Measurements from ENCODE around the gene RNU2-1. TPM values are rescaled to one million over a fixed set of nuclear protein-coding genes. Genes with fewer than 3 reads are reported as not detected.
"Not testable (repeated sequence)": the region's sequence is repeated elsewhere in the genome, so short reads cannot be mapped to it uniquely, and the experiment has no call there.

Gene RNU2-1
- total RNA-seq, result not detected
- not detected for polyA plus RNA-seq (ENCODE audit: insufficient read depth, low read depth, low replicate concordance)
- long read RNA-seq, donor 1, partial matches to known transcripts, result 0 of 4 reads
- long read RNA-seq, donor 1, other reads (novel, unspliced or antisense), result 0 of 4 reads
- long read RNA-seq, donor 2, result 0 reads

DNA sequence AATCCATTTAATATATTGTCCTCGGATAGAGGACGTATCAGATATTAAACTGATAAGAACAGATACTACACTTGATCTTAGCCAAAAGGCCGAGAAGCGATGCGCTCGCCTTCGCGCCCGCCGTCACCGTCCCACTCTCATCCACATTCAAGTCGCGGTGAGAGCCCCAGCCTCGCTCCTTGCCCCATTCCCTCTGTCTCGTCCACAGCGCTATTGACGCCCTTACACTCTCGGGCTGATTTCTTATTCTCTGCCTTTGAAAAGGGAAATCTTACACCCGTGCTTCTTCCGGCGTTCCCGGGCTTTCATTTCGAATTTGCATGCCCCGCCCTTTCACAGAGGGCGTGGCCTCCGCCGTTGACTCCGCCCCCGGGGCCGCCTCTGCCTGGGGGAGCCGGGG lies at the start of gene RNU2-1:
TSS of gene RNU2-1 (minus strand) at position 101 of the 400 bp plus-strand sequence.
- H3K4me1 ChIP-seq; H3K9me3 ChIP-seq; intact Hi-C loops (cut with DNase I; ENCODE audit: low total_unique reads); H3K27ac ChIP-seq; H3K27me3 ChIP-seq; H3K36me3 ChIP-seq (ENCODE audit: low read depth, missing control alignments); DNase-seq; H3K4me3 ChIP-seq: not testable (repeated sequence)
- no CpG with 5 or more reads among the region's 31 CpGs for WGBS, 2 donors

DNA sequence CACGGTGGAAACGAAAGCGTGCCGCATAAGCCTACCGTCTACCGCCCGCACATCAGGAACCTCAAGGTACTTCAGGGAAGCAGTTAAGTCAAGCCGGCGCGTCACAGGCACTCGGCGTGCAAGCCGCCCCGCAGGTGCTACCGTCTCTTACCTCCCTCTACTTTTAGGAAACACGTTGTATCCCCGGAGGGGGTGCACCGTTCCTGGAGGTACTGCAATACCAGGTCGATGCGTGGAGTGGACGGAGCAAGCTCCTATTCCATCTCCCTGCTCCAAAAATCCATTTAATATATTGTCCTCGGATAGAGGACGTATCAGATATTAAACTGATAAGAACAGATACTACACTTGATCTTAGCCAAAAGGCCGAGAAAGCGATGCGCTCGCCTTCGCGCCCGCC lies 39.1 kb upstream of the RNU2-1 start:
- H3K4me1 ChIP-seq; intact Hi-C loops (cut with DNase I; ENCODE audit: low total_unique reads); H3K9me3 ChIP-seq; H3K4me3 ChIP-seq; H3K36me3 ChIP-seq (ENCODE audit: low read depth, missing control alignments); H3K27ac ChIP-seq; DNase-seq; H3K27me3 ChIP-seq: not testable (repeated sequence)
- WGBS, 2 donors, result no CpG with 5 or more reads among the region's 30 CpGs

- H3K9me3 ChIP-seq; DNase-seq; H3K27me3 ChIP-seq; H3K36me3 ChIP-seq (ENCODE audit: low read depth, missing control alignments); H3K4me3 ChIP-seq; intact Hi-C loops (cut with DNase I; ENCODE audit: low total_unique reads); H3K4me1 ChIP-seq; H3K27ac ChIP-seq: not testable (repeated sequence)
- no CpG with 5 or more reads among the region's 12 CpGs for WGBS, 2 donors
Measured at GRCh38 chr17:43272483-43272882, 38.7 kb upstream of the RNU2-1 start.

DNA sequence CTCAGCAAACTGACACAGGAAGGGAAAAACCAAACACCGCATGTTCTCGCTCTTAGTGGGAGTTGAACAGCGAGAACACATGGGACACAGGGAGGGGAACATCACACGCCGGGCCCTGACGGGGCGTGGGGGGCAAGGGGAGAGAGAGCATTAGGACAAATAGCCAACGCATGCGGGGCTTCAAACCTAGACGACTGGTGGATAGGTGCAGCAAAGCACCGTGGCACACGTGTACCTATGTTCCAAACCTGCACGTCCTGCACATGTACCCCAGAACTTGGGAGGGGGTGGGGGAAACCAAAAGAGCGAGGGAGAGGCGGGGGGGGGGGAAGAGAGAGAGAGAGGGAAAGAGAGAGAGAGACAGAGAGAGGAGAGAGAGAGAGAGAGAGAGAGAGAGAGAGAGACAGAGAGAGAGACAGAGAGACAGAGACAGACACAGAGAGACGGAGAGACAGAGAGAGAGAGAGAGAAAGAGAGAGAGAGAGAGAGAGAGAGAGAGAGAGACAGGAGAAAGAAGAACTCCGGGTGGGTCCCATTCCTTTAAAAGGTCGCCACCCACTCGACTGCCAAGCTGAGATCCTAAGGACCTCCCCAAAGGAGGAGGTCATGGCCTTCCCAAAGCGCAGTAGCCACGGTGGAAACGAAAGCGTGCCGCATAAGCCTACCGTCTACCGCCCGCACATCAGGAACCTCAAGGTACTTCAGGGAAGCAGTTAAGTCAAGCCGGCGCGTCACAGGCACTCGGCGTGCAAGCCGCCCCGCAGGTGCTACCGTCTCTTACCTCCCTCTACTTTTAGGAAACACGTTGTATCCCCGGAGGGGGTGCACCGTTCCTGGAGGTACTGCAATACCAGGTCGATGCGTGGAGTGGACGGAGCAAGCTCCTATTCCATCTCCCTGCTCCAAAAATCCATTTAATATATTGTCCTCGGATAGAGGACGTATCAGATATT lies 37.1 kb upstream of the RNU2-1 start:
- DNase-seq; H3K27me3 ChIP-seq; intact Hi-C loops (cut with DNase I; ENCODE audit: low total_unique reads); H3K4me3 ChIP-seq; H3K36me3 ChIP-seq (ENCODE audit: low read depth, missing control alignments); H3K4me1 ChIP-seq; H3K9me3 ChIP-seq; H3K27ac ChIP-seq: not testable (repeated sequence)
- WGBS, 2 donors, result no CpG with 5 or more reads among the region's 43 CpGs

DNA sequence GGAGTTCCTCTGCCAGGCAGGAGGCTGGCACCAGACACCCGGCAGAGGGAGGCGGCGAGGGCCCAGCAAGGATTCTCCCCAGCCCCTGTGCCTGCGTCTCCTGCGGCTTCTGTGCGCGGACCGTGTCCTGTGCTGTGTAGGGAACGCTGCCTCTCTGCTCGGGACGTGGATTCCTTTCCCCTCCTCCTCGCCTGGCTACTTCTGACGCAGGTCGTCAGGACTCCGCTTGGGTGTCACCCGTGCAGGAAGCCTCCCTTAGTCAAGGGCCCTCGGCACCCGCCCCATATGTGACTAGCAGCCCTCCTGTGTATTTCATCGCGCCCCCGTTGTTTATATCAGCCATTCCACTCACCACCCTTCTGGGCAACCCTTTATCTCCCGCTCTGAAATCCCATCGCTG lies 12.7 kb upstream of the RNU2-1 start:
- intact Hi-C loops (cut with DNase I; ENCODE audit: low total_unique reads); H3K4me1 ChIP-seq; H3K36me3 ChIP-seq (ENCODE audit: low read depth, missing control alignments); DNase-seq; H3K27me3 ChIP-seq; H3K9me3 ChIP-seq; H3K4me3 ChIP-seq: not testable (repeated sequence)
- peak overlapping the region in 1 of 2 donors; percentile 70 for H3K27ac ChIP-seq
- 9 to 14% methylated on average over 17 to 18 of the region's 23 CpGs for WGBS, 2 donors

- H3K9me3 ChIP-seq; DNase-seq; intact Hi-C loops (cut with DNase I; ENCODE audit: low total_unique reads); H3K27ac ChIP-seq; H3K4me3 ChIP-seq; H3K27me3 ChIP-seq; H3K4me1 ChIP-seq; H3K36me3 ChIP-seq (ENCODE audit: low read depth, missing control alignments): not testable (repeated sequence)
- WGBS, 2 donors, result no CpG with 5 or more reads among the region's 34 CpGs
Measured at GRCh38 chr17:43240596-43241352, 7.0 kb upstream of the RNU2-1 start.

DNA sequence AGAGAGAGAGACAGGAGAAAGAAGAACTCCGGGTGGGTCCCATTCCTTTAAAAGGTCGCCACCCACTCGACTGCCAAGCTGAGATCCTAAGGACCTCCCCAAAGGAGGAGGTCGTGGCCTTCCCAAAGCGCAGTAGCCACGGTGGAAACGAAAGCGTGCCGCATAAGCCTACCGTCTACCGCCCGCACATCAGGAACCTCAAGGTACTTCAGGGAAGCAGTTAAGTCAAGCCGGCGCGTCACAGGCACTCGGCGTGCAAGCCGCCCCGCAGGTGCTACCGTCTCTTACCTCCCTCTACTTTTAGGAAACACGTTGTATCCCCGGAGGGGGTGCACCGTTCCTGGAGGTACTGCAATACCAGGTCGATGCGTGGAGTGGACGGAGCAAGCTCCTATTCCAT lies 5.8 kb upstream of the RNU2-1 start:
- H3K36me3 ChIP-seq (ENCODE audit: low read depth, missing control alignments); H3K27ac ChIP-seq; H3K4me3 ChIP-seq; intact Hi-C loops (cut with DNase I; ENCODE audit: low total_unique reads); H3K27me3 ChIP-seq; DNase-seq; H3K4me1 ChIP-seq; H3K9me3 ChIP-seq: not testable (repeated sequence)
- no CpG with 5 or more reads among the region's 26 CpGs for WGBS, 2 donors

DNA sequence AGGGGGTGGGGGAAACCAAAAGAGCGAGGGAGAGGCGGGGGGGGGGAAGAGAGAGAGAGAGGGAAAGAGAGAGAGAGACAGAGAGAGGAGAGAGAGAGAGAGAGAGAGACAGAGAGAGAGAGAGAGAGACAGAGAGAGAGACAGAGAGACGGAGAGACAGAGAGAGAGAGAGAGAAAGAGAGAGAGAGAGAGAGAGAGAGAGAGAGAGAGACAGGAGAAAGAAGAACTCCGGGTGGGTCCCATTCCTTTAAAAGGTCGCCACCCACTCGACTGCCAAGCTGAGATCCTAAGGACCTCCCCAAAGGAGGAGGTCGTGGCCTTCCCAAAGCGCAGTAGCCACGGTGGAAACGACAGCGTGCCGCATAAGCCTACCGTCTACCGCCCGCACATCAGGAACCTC lies 514 bp downstream of the RNU2-1 start:
- DNase-seq; H3K36me3 ChIP-seq (ENCODE audit: low read depth, missing control alignments); intact Hi-C loops (cut with DNase I; ENCODE audit: low total_unique reads); H3K4me1 ChIP-seq; H3K27ac ChIP-seq; H3K4me3 ChIP-seq; H3K9me3 ChIP-seq; H3K27me3 ChIP-seq: not testable (repeated sequence)
- WGBS, 2 donors, result no CpG with 5 or more reads among the region's 15 CpGs

GRCh38 chr17:43232021-43232699 lies 1.6 kb downstream of the RNU2-1 start:
- peak; percentile 65 for DNase-seq
- 35 to 55% methylated on average over 4 to 23 of the region's 24 CpGs for WGBS, 2 donors
- H3K27ac ChIP-seq; H3K27me3 ChIP-seq; H3K36me3 ChIP-seq (ENCODE audit: low read depth, missing control alignments); H3K4me1 ChIP-seq; H3K4me3 ChIP-seq; intact Hi-C loops (cut with DNase I; ENCODE audit: low total_unique reads); H3K9me3 ChIP-seq: not testable (repeated sequence)

GRCh38 chr17:43231205-43232020 lies 2.4 kb downstream of the RNU2-1 start:
- H3K4me1 ChIP-seq; H3K9me3 ChIP-seq; H3K4me3 ChIP-seq; H3K27me3 ChIP-seq; H3K36me3 ChIP-seq (ENCODE audit: low read depth, missing control alignments); intact Hi-C loops (cut with DNase I; ENCODE audit: low total_unique reads); H3K27ac ChIP-seq: not testable (repeated sequence)
- 60 to 67% methylated on average over 10 to 25 of the region's 40 CpGs for WGBS, 2 donors
- peak; percentile 15 for DNase-seq

All from testis (tissue), 5 donors.